Measurements from ENCODE around the gene PKD1L1.

The PKD1L1 gene

GRCh38 chr7:47866120-47866519, 82.1 kb downstream of the PKD1L1 start:
- ChIA-PET CTCF (interaction anchor here (1.0 kb wide), 1 partner anchor 79 kb away, joined by 3 read pairs; no protein-coding TSS in a partner anchor), POLR2A (interaction anchor here (0.6 kb wide), 1 partner anchor 55 kb away, joined by 3 read pairs; no protein-coding TSS in a partner anchor)
- no peak for DNase-seq (ENCODE audit: low read depth, low spot score)
- TF ChIP-seq CTCF (IDR thresholded peaks at IDR 0.05; ENCODE audit: insufficient read depth, low read length, missing control alignments), result no peak
- no peak overlapping the region for H3K4me3 ChIP-seq (ENCODE audit: low read depth, low read length)

GRCh38 chr7:47852330-47853245, 95.7 kb downstream of the PKD1L1 start:
- ChIA-PET POLR2A (no interaction called here), CTCF (interaction anchor here (1.2 to 1.7 kb wide), 2 partner anchors 88 to 302 kb away, joined by 4 read pairs; no protein-coding TSS in a partner anchor)
- TF ChIP-seq CTCF (IDR thresholded peaks at IDR 0.05; ENCODE audit: insufficient read depth, low read length, missing control alignments), result peak; percentile 20
- no peak for DNase-seq (ENCODE audit: low read depth, low spot score)
- no peak overlapping the region for H3K4me3 ChIP-seq (ENCODE audit: low read depth, low read length)

- ChIA-PET POLR2A (no interaction called here), CTCF (interaction anchor here (1.0 to 1.5 kb wide), 2 partner anchors 51 to 98 kb away, joined by 3 to 4 read pairs; no protein-coding TSS in a partner anchor)
- no peak overlapping the region for H3K4me3 ChIP-seq (ENCODE audit: low read depth, low read length)
- no peak for TF ChIP-seq CTCF (IDR thresholded peaks at IDR 0.05; ENCODE audit: insufficient read depth, low read length, missing control alignments)
- no peak for DNase-seq (ENCODE audit: low read depth, low spot score)
Measured at GRCh38 chr7:47847207-47847606, 101.1 kb downstream of the PKD1L1 start.

- ChIA-PET POLR2A (no interaction called here), CTCF (interaction anchor here (1.0 kb wide), 1 partner anchor 99 kb away, joined by 3 read pairs; no protein-coding TSS in a partner anchor)
- TF ChIP-seq CTCF (IDR thresholded peaks at IDR 0.05; ENCODE audit: insufficient read depth, low read length, missing control alignments), result no peak
- no peak overlapping the region for H3K4me3 ChIP-seq (ENCODE audit: low read depth, low read length)
- DNase-seq (ENCODE audit: low read depth, low spot score), result no peak
Measured at GRCh38 chr7:47846138-47846836, 102.0 kb downstream of the PKD1L1 start.

GRCh38 chr7:47844311-47844710, 104.0 kb downstream of the PKD1L1 start:
- POLR2A ChIA-PET, result no interaction called here
- TF ChIP-seq CTCF (IDR thresholded peaks at IDR 0.05; ENCODE audit: insufficient read depth, low read length, missing control alignments), result no peak
- DNase-seq (ENCODE audit: low read depth, low spot score), result no peak
- CTCF ChIA-PET, result interaction anchor here (1.4 kb wide), 1 partner anchor 25 kb away, joined by 3 read pairs; no protein-coding TSS in a partner anchor
- H3K4me3 ChIP-seq (ENCODE audit: low read depth, low read length), result no peak overlapping the region

GRCh38 chr7:47843291-47843690, 105.0 kb downstream of the PKD1L1 start:
- POLR2A ChIA-PET, result no interaction called here
- CTCF ChIA-PET, result no interaction called here
- no peak overlapping the region for H3K4me3 ChIP-seq (ENCODE audit: low read depth, low read length)
- no peak for DNase-seq (ENCODE audit: low read depth, low spot score)
- TF ChIP-seq CTCF (IDR thresholded peaks at IDR 0.05; ENCODE audit: insufficient read depth, low read length, missing control alignments), result no peak

Measured in AG04449 (cell line).